ENCODE data around the gene KNCN. TPM values are rescaled to one million over a fixed set of nuclear protein-coding genes. Genes with fewer than 3 reads are reported as not detected.
A peak's percentile ranks its signal among the peaks of the same experiment; 100 is the strongest.

Gene KNCN
- total and polyA plus RNA-seq, 7 donors = not detected

- ATAC-seq (no peak), DNase-seq (no peak)
- 60 to 73% (median 63%) methylated on average over 12 of the region's 12 CpGs for WGBS, 3 donors
- H3K4me1 ChIP-seq = no peaks in the 10 kb centered on the region
- no peaks in the 10 kb centered on the region for H3K27me3 ChIP-seq (ENCODE audit: insufficient read depth in 3 of 3, low read length in 2 of 3)
- no peak for TF ChIP-seq CTCF (IDR thresholded peaks at IDR 0.05)
- H3K9me3 ChIP-seq = no peaks in the 10 kb centered on the region
- intact Hi-C loops (cut with DNase I) = no loop called here
- no peak overlapping the region for H3K27ac ChIP-seq
- H3K36me3 ChIP-seq (ENCODE audit: insufficient read depth in 1 of 2, low read depth in 1 of 2) = peaks cover 10 to 79% of the 10 kb centered on the region in 2 donors
- no peak overlapping the region for H3K4me3 ChIP-seq
Observed at GRCh38 chr1:46585312-46585938, 34.0 kb upstream of the KNCN start.

- intact Hi-C loops (cut with DNase I) = no loop called here
- ATAC-seq (no peak), DNase-seq (no peak)
- Histone ChIP-seq H3K4me1 (no peaks in the 10 kb centered on the region), H3K9me3 (no peaks in the 10 kb centered on the region), H3K4me3 (no peak overlapping the region), H3K27ac (no peak overlapping the region), H3K36me3 (ENCODE audit: insufficient read depth in 1 of 2, low read depth in 1 of 2) (peaks cover 15 to 80% of the 10 kb centered on the region in 2 donors), H3K27me3 (ENCODE audit: insufficient read depth in 3 of 3, low read length in 2 of 3) (no peaks in the 10 kb centered on the region)
- no peak for TF ChIP-seq CTCF (IDR thresholded peaks at IDR 0.05)
- 82 to 89% (median 87%) methylated on average over 5 of the region's 5 CpGs for WGBS, 3 donors
Observed at GRCh38 chr1:46583494-46583893, 32.0 kb upstream of the KNCN start.

- 87 to 88% (median 88%) methylated on average over 7 of the region's 7 CpGs for WGBS, 3 donors
- ATAC-seq (no peak), DNase-seq (no peak)
- Histone ChIP-seq H3K27me3 (ENCODE audit: insufficient read depth in 3 of 3, low read length in 2 of 3) (no peaks in the 10 kb centered on the region), H3K36me3 (ENCODE audit: insufficient read depth in 1 of 2, low read depth in 1 of 2) (peaks cover 15 to 85% of the 10 kb centered on the region in 2 donors), H3K4me3 (no peak overlapping the region), H3K4me1 (no peaks in the 10 kb centered on the region), H3K27ac (no peak overlapping the region), H3K9me3 (no peaks in the 10 kb centered on the region)
- TF ChIP-seq CTCF (IDR thresholded peaks at IDR 0.05) = no peak
- intact Hi-C loops (cut with DNase I) = no loop called here
Observed at GRCh38 chr1:46582972-46583371, 31.5 kb upstream of the KNCN start.

- Histone ChIP-seq H3K4me3 (no peak overlapping the region), H3K9me3 (no peaks in the 10 kb centered on the region), H3K4me1 (no peaks in the 10 kb centered on the region), H3K27ac (no peak overlapping the region), H3K27me3 (ENCODE audit: insufficient read depth in 3 of 3, low read length in 2 of 3) (no peaks in the 10 kb centered on the region), H3K36me3 (ENCODE audit: insufficient read depth in 1 of 2, low read depth in 1 of 2) (peaks cover 15 to 92% of the 10 kb centered on the region in 2 donors)
- DNase-seq = no peak
- intact Hi-C loops (cut with DNase I) = no loop called here
- TF ChIP-seq CTCF (IDR thresholded peaks at IDR 0.05) = no peak
- 81 to 88% (median 82%) methylated on average over 4 of the region's 4 CpGs for WGBS, 3 donors
- peak in 1 of 4 donors; percentile 10 for ATAC-seq
Observed at GRCh38 chr1:46581681-46582455, 30.4 kb upstream of the KNCN start.

All from psoas muscle (tissue), 8 donors.